PC-3 (cell line): Measurements from ENCODE around the gene ATP2B2.

ENCODE experiments used
- EZH2 ChIP-seq: fragments of 300-600 bp; sonication (generic); IDR thresholded peaks from one replicate; pipeline ENCODE4 v1.6.1; 2017; ENCODE audit warnings: antibody characterized with exemption, mild to moderate bottlenecking, low read length; ENCODE audit not compliant: unreplicated experiment
- TF ChIP-seq, protein P1 (sequence below): fragments of 300-600 bp; sonication (generic); conservative IDR thresholded peaks from 2 replicates; pipeline ENCODE4 v1.5.1; 2017; ENCODE audit warnings: antibody characterized with exemption, low read depth, mild to moderate bottlenecking, low read length

DNA sequence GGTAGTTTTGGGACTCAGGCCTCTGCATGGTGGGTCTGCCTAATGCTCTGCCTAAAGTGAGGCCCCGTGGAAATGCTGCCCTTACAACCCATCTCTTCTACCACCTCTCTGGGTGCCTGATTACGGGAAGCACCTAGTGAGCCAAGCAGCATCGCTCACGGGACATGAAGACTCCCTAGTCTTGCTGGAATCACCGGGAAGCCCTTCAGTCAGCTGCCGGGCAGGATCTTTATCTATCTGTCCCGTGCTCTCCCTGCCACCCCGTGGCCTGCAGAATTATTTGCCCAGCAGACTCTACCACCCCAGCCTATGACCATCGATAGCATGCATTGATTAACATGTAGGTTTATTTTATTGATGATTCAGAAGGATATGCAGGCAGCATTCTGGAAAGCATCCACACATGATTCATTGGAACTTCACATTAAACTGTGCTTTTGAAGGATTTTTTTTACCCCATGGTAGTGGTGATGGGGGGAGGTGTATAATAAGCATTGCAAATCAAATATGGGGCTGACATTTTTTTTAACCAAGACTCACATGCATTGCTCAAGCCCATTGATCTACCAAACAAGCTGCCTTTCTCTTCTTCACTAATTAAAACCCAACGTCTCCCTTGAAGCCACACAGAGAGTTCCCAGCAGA lies 63.1 kb downstream of the ATP2B2 start:
- TF ChIP-seq, protein P1, sequence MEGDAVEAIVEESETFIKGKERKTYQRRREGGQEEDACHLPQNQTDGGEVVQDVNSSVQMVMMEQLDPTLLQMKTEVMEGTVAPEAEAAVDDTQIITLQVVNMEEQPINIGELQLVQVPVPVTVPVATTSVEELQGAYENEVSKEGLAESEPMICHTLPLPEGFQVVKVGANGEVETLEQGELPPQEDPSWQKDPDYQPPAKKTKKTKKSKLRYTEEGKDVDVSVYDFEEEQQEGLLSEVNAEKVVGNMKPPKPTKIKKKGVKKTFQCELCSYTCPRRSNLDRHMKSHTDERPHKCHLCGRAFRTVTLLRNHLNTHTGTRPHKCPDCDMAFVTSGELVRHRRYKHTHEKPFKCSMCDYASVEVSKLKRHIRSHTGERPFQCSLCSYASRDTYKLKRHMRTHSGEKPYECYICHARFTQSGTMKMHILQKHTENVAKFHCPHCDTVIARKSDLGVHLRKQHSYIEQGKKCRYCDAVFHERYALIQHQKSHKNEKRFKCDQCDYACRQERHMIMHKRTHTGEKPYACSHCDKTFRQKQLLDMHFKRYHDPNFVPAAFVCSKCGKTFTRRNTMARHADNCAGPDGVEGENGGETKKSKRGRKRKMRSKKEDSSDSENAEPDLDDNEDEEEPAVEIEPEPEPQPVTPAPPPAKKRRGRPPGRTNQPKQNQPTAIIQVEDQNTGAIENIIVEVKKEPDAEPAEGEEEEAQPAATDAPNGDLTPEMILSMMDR, result no peak
- no peak for TF ChIP-seq EZH2
